NCI-H1092 (cell line): ENCODE data around the gene TNRC6C.
"Not testable (repeated sequence)": the region's sequence is repeated elsewhere in the genome, so short reads cannot be mapped to it uniquely, and the experiment has no call there.

ENCODE experiments used
- DNase-seq: peaks from one replicate; lab custom pipeline; 2025; lab: John Stamatoyannopoulos, UW

Gene TNRC6C

GRCh38 chr17:77963441-77963840 is 4.9 kb downstream of the TNRC6C start:
- DNase-seq = peak; percentile 28

GRCh38 chr17:77965352-77965751 is 6.8 kb downstream of the TNRC6C start:
- DNase-seq = no peak

GRCh38 chr17:77966476-77966875 is 8.0 kb downstream of the TNRC6C start:
- DNase-seq = no peak

GRCh38 chr17:77968788-77969187 is 10.3 kb downstream of the TNRC6C start:
- no peak for DNase-seq

GRCh38 chr17:77972271-77972670 is 13.8 kb downstream of the TNRC6C start:
- DNase-seq = not testable (repeated sequence)

GRCh38 chr17:77973953-77974352 is 15.4 kb downstream of the TNRC6C start:
- no peak for DNase-seq

GRCh38 chr17:77974396-77974795 is 15.9 kb downstream of the TNRC6C start:
- DNase-seq = no peak

GRCh38 chr17:77982430-77982829 is 23.9 kb downstream of the TNRC6C start:
- DNase-seq = not testable (repeated sequence)

GRCh38 chr17:77990301-77990700 is 31.8 kb downstream of the TNRC6C start:
- no peak for DNase-seq

GRCh38 chr17:77993735-77994134 is 35.2 kb downstream of the TNRC6C start:
- not testable (repeated sequence) for DNase-seq

- DNase-seq = no peak
Observed at GRCh38 chr17:77995146-77995852, 36.8 kb downstream of the TNRC6C start.

GRCh38 chr17:77996256-77996655 is 37.8 kb downstream of the TNRC6C start:
- no peak for DNase-seq

- DNase-seq = no peak
Observed at GRCh38 chr17:77999413-78000173, 41.1 kb downstream of the TNRC6C start.

- DNase-seq = no peak
Observed at GRCh38 chr17:78000341-78000740, 41.8 kb downstream of the TNRC6C start.

GRCh38 chr17:78001182-78001581 is 42.7 kb downstream of the TNRC6C start:
- no peak for DNase-seq

- DNase-seq = no peak
Observed at GRCh38 chr17:78001612-78002011, 43.1 kb downstream of the TNRC6C start.

- DNase-seq = no peak
Observed at GRCh38 chr17:78002166-78002565, 43.7 kb downstream of the TNRC6C start.

- DNase-seq = no peak
Observed at GRCh38 chr17:78005452-78006171, 47.1 kb downstream of the TNRC6C start.

GRCh38 chr17:78006338-78006737 is 47.8 kb downstream of the TNRC6C start:
- DNase-seq = no peak

- DNase-seq = no peak
Observed at GRCh38 chr17:78007647-78008046, 49.1 kb downstream of the TNRC6C start.

- no peak for DNase-seq
Observed at GRCh38 chr17:78010759-78011158, 52.3 kb downstream of the TNRC6C start.

- no peak for DNase-seq
Observed at GRCh38 chr17:78012428-78012827, 53.9 kb downstream of the TNRC6C start.
